IMR-90 (cell line): Measurements from ENCODE around the gene PIKFYVE. TPM values are rescaled to one million over a fixed set of nuclear protein-coding genes. Genes with fewer than 3 reads are reported as not detected.

Experiments used
- ATAC-seq: fragments of 200-7000 bp; cut with Tn5 transposase; 2 replicates; pipeline ENCODE4 v1.9.1; 2020; ENCODE audit warnings: low read depth, mild to moderate bottlenecking, moderate library complexity
- BruUV-seq: library from RNA; stranded (reverse); fragments of 400-500 nt; replicated peaks from 2 replicates; lab custom pipeline; 2021; lab: Mats Ljungman, UMichigan
- CTCF ChIA-PET: fragments of 300-600 bp; formaldehyde crosslinking; extraction: SDS; loops from one replicate; lab custom pipeline; 2021; ENCODE audit warnings: antibody characterized with exemption; lab: Yijun Ruan, JAX
- POLR2A ChIA-PET: fragments of 300-600 bp; sonication (Branson Sonifier 250); formaldehyde crosslinking; loops from one replicate; lab custom pipeline; 2022; ENCODE audit warnings: antibody characterized with exemption; ENCODE audit not compliant: unreplicated experiment; lab: Charles Lee
- DNase-seq: peaks from one replicate; pipeline ENCODE4 v3.0.0; 2013
- H2AFZ ChIP-seq: replicated peaks from 2 replicates; pipeline ENCODE3; 2013; ENCODE audit warnings: low read length, mild to moderate bottlenecking; ENCODE audit not compliant: poor library complexity
- H2AK5ac ChIP-seq: 2 replicates; pipeline ENCODE4 v1.6.1; 2013; ENCODE audit warnings: low read depth, low read length, inconsistent platforms
- H2AK9ac ChIP-seq: replicated peaks from 2 replicates; pipeline ENCODE3; 2013; ENCODE audit warnings: mild to moderate bottlenecking, low read depth, low read length, moderate library complexity; ENCODE audit not compliant: poor library complexity
- H2BK120ac ChIP-seq: 2 replicates; pipeline ENCODE4 v1.6.1; 2013; ENCODE audit warnings: low read depth, low read length, inconsistent platforms
- H2BK15ac ChIP-seq: 3 replicates; pipeline ENCODE4 v1.6.1; 2013; ENCODE audit warnings: low read depth, low read length, inconsistent platforms
- H2BK20ac ChIP-seq: 2 replicates; pipeline ENCODE4 v1.6.1; 2013; ENCODE audit warnings: low read depth, mild to moderate bottlenecking, inconsistent platforms, low read length, moderate library complexity
- H2BK5ac ChIP-seq: 2 replicates; pipeline ENCODE4 v1.6.1; 2013; ENCODE audit warnings: mild to moderate bottlenecking, low read depth, low read length, inconsistent platforms; ENCODE audit not compliant: poor library complexity, severe bottlenecking
- H3K14ac ChIP-seq: replicated peaks from 2 replicates; pipeline ENCODE4 v1.6.1; 2013; ENCODE audit warnings: low read depth, low read length, inconsistent platforms
- H3K18ac ChIP-seq: 2 replicates; pipeline ENCODE4 v1.6.1; 2013; ENCODE audit warnings: low read depth, low read length, control low read depth
- H3K23ac ChIP-seq: 2 replicates; pipeline ENCODE4 v1.6.1; 2013; ENCODE audit warnings: low read depth, low read length, inconsistent platforms
- H3K27ac ChIP-seq: 2 replicates; pipeline ENCODE4 v1.5.1; 2013; ENCODE audit warnings: mild to moderate bottlenecking, control low read depth, low read length; ENCODE audit not compliant: insufficient read depth
- H3K27me3 ChIP-seq: 2 replicates; pipeline ENCODE4 v1.6.1; 2013; ENCODE audit warnings: low read length; ENCODE audit not compliant: control insufficient read depth, insufficient read depth
- H3K36me3 ChIP-seq: 2 replicates; pipeline ENCODE4 v1.6.1; 2013; ENCODE audit warnings: low read length, mixed read lengths; ENCODE audit not compliant: control insufficient read depth, insufficient read depth
- H3K4ac ChIP-seq: 2 replicates; pipeline ENCODE4 v1.6.1; 2013; ENCODE audit warnings: low read depth, low read length, inconsistent platforms
- H3K4me1 ChIP-seq: 2 replicates; pipeline ENCODE4 v1.6.1; 2013; ENCODE audit warnings: low read length, mixed read lengths; ENCODE audit not compliant: control insufficient read depth, insufficient read depth
- H3K4me2 ChIP-seq: 2 replicates; pipeline ENCODE4 v1.6.1; 2013; ENCODE audit warnings: low read depth, mild to moderate bottlenecking, control low read depth, low read length, moderate library complexity
- H3K4me3 ChIP-seq: 2 replicates; pipeline ENCODE4 v1.5.1; 2013; ENCODE audit warnings: low read depth, mild to moderate bottlenecking, control low read depth, low read length, moderate library complexity; ENCODE audit not compliant: insufficient read depth
- H3K56ac ChIP-seq: 2 replicates; pipeline ENCODE4 v1.6.1; 2013; ENCODE audit warnings: low read length, inconsistent platforms; ENCODE audit not compliant: insufficient read depth; ENCODE audit errors: extremely low read depth
- H3K79me1 ChIP-seq, 2 experiments: 2 replicates each; pipeline ENCODE4 v1.6.1; 2013; ENCODE audit warnings: low read length in 2 of 2, inconsistent platforms in 1 of 2, low read depth in 1 of 2
- H3K9ac ChIP-seq: 2 replicates; pipeline ENCODE4 v1.6.1; 2013; ENCODE audit warnings: low read depth, low read length, control low read depth
- H3K9me1 ChIP-seq: 2 replicates; pipeline ENCODE4 v1.6.1; 2013; ENCODE audit warnings: low read length, inconsistent platforms; ENCODE audit not compliant: insufficient read depth
- H3K9me3 ChIP-seq: 2 replicates; pipeline ENCODE4 v1.6.1; 2013; ENCODE audit warnings: low read length; ENCODE audit not compliant: control insufficient read depth, insufficient read depth
- H4K20me1 ChIP-seq: 2 replicates; pipeline ENCODE4 v1.6.1; 2013; ENCODE audit warnings: low read length, inconsistent platforms; ENCODE audit not compliant: insufficient read depth
- H4K5ac ChIP-seq: 2 replicates; pipeline ENCODE4 v1.6.1; 2013; ENCODE audit warnings: mild to moderate bottlenecking, low read depth, low read length, control low read depth
- H4K8ac ChIP-seq, 2 experiments: 2 replicates each; pipeline ENCODE4 v1.6.1; 2013; ENCODE audit warnings: low read depth in 2 of 2, low read length in 2 of 2, control low read depth in 1 of 2, inconsistent platforms in 1 of 2
- H4K91ac ChIP-seq: 2 replicates; pipeline ENCODE4 v1.6.1; 2013; ENCODE audit warnings: low read depth, low read length, inconsistent platforms; ENCODE audit not compliant: insufficient read depth
- CTCF ChIP-seq: conservative IDR thresholded peaks from 2 replicates; pipeline ENCODE4 v1.5.1; 2012; ENCODE audit warnings: mild to moderate bottlenecking, low read depth, low read length, improper control_type of control experiment
- MAFK ChIP-seq: IDR thresholded peaks from 2 replicates; pipeline ENCODE4 v1.6.1; 2012; ENCODE audit warnings: low read depth, low read length, improper control_type of control experiment
- WGBS, 2 experiments: methylation state at CpG; one replicate each; pipeline versions ENCODE4 v1.1.5 to v1.1.7; 2013; ENCODE audit warnings: missing lambda C conversion rate in 2 of 2; ENCODE audit not compliant: insufficient read length in 1 of 2; ENCODE audit errors: extremely low coverage in 2 of 2; 5-methylcytosine and 5-hydroxymethylcytosine counted together
- dilution Hi-C: fragments of 300-500 bp; cut with HindIII; formaldehyde crosslinking; loops from one replicate; pipeline ENCODE4 v1.14.3; 2018; ENCODE audit warnings: low sequenced_read_pairs; ENCODE audit not compliant: unreplicated experiment
- in situ Hi-C: fragments of 300-500 bp; cut with MboI; formaldehyde crosslinking; loops from 3 replicates; pipeline ENCODE4 v1.14.3; 2019; ENCODE audit warnings: low sequenced_read_pairs, inconsistent platforms, mixed read lengths
- intact Hi-C: fragments of 100-400 bp; cut with micrococcal nuclease; formaldehyde crosslinking; loops from 2 replicates; pipeline ENCODE4 v1.10.0; 2022
- polyA plus RNA-seq, 3 experiments: library from polyadenylated mRNA; depleted of rRNA; stranded (reverse); fragments of >200 nt; gene quantifications; 2 replicates each; pipeline ENCODE4 v1.2.3, GENCODE V29; 2012; ENCODE audit warnings: low replicate concordance in 1 of 3
- total RNA-seq: library from RNA; depleted of rRNA; stranded (reverse); fragments of >200 nt; gene quantifications from 2 replicates; pipeline ENCODE4 v1.2.3, GENCODE V29; 2012

Gene PIKFYVE
- total and polyA plus RNA-seq, 2 of the 4 experiments (the other 2 are of a cell fraction) = 9.3 to 34.6 TPM

- DNase-seq (no peak), ATAC-seq (no peak)
- Histone ChIP-seq H3K36me3 (no peaks in the 10 kb centered on the region), H2BK15ac (no peak overlapping the region), H2BK20ac (no peak overlapping the region), H3K4me1 (no peaks in the 10 kb centered on the region), H3K56ac (no peak overlapping the region), H3K9me1 (no peaks in the 10 kb centered on the region), H2BK5ac (no peak overlapping the region), H2AK9ac (no peak overlapping the region), H3K79me1 (no peaks in the 10 kb centered on the region), H3K4me2 (no peak overlapping the region), H4K91ac (no peak overlapping the region), H4K8ac (no peak overlapping the region), H4K5ac (no peak overlapping the region), H3K27ac (no peak overlapping the region), H2AK5ac (no peak overlapping the region), H4K20me1 (no peaks in the 10 kb centered on the region), H3K4ac (no peak overlapping the region), H3K18ac (no peak overlapping the region), H3K14ac (no peak overlapping the region), H3K9me3 (no peaks in the 10 kb centered on the region; the same call in 1 of the 2 replicates), H3K4me3 (no peak overlapping the region), H2AFZ (no peak overlapping the region), H2BK120ac (no peak overlapping the region), H3K9ac (no peak overlapping the region), H3K23ac (no peak overlapping the region), H3K27me3 (no peaks in the 10 kb centered on the region)
- intact Hi-C loops = no loop called here
- TF ChIP-seq MAFK (peak; percentile 39; the same call in 1 of the 2 replicates), CTCF (no peak)
- ChIA-PET POLR2A (no interaction called here), CTCF (no interaction called here)
- in situ Hi-C loops = loop anchor here (25.0 kb wide), 2 partner anchors 1172 to 1572 kb away; no protein-coding TSS in a partner anchor
- WGBS, 2 experiments = no CpG with 5 or more reads among the region's 3 CpGs
- no TSS peak for BruUV-seq
- dilution Hi-C loops = no loop called here
Observed at GRCh38 chr2:208389940-208390339, 123.9 kb downstream of the PIKFYVE start.
